ENCODE results near the gene CLIC6. TPM values are rescaled to one million over a fixed set of nuclear protein-coding genes. Genes with fewer than 3 reads are reported as not detected.
A peak's percentile ranks its signal among the peaks of the same experiment; 100 is the strongest.

CLIC6 gene
- total and polyA plus RNA-seq, 2 donors from 2014 or later, result 2.1 to 10.1 TPM

GRCh38 chr21:34700605-34701004 lies 31.8 kb downstream of the CLIC6 start:
- no peak for TF ChIP-seq CTCF (IDR thresholded peaks at IDR 0.05; ENCODE audit: borderline replicate concordance, extremely low read depth, insufficient read depth)
- Histone ChIP-seq H3K27ac (ENCODE audit: low read depth in 2 of 2, low read length in 2 of 2) (no peak overlapping the region), H3K4me1 (ENCODE audit: control insufficient read depth in 2 of 3, insufficient read depth in 2 of 3, low read depth in 1 of 3, low read length in 3 of 3) (peaks cover 0 to 5% (median 0%) of the 10 kb centered on the region in 3 donors), H3K36me3 (ENCODE audit: control insufficient read depth in 2 of 3, insufficient read depth in 3 of 3, low read length in 3 of 3) (no peaks in the 10 kb centered on the region), H3K9ac (ENCODE audit: low read length in 3 of 3) (no peak overlapping the region), H3K9me3 (ENCODE audit: control insufficient read depth in 2 of 3, insufficient read depth in 1 of 3, low read length in 3 of 3) (no peaks in the 10 kb centered on the region), H3K27me3 (ENCODE audit: control insufficient read depth, insufficient read depth, low read length) (no peaks in the 10 kb centered on the region), H3K4me3 (ENCODE audit: low read length in 3 of 3) (no peak overlapping the region)
- DNase-seq (peak in 1 of 5 donors; percentile 69), FAIRE-seq (no peak)
- intact Hi-C loops (cut with DNase I), result no loop called here

GRCh38 chr21:34701726-34702125 lies 32.9 kb downstream of the CLIC6 start:
- intact Hi-C loops (cut with DNase I), result no loop called here
- no peak overlapping the region for H3K9ac ChIP-seq (ENCODE audit: low read length in 3 of 3)
- H3K36me3 ChIP-seq (ENCODE audit: control insufficient read depth in 2 of 3, insufficient read depth in 3 of 3, low read length in 3 of 3), result no peaks in the 10 kb centered on the region
- H3K27me3 ChIP-seq (ENCODE audit: control insufficient read depth, insufficient read depth, low read length), result no peaks in the 10 kb centered on the region
- no peak for TF ChIP-seq CTCF (IDR thresholded peaks at IDR 0.05; ENCODE audit: borderline replicate concordance, extremely low read depth, insufficient read depth)
- no peak for FAIRE-seq
- peaks cover 0 to 5% (median 0%) of the 10 kb centered on the region in 3 donors for H3K4me1 ChIP-seq (ENCODE audit: control insufficient read depth in 2 of 3, insufficient read depth in 2 of 3, low read depth in 1 of 3, low read length in 3 of 3)
- no peak for DNase-seq
- no peak overlapping the region for H3K4me3 ChIP-seq (ENCODE audit: low read length in 3 of 3)
- H3K9me3 ChIP-seq (ENCODE audit: control insufficient read depth in 2 of 3, insufficient read depth in 1 of 3, low read length in 3 of 3), result no peaks in the 10 kb centered on the region
- H3K27ac ChIP-seq (ENCODE audit: low read depth in 2 of 2, low read length in 2 of 2), result no peak overlapping the region

- intact Hi-C loops (cut with DNase I), result no loop called here
- Histone ChIP-seq H3K27me3 (ENCODE audit: control insufficient read depth, insufficient read depth, low read length) (no peaks in the 10 kb centered on the region), H3K4me1 (ENCODE audit: control insufficient read depth in 2 of 3, insufficient read depth in 2 of 3, low read depth in 1 of 3, low read length in 3 of 3) (peaks cover 0 to 5% (median 0%) of the 10 kb centered on the region in 3 donors), H3K4me3 (ENCODE audit: low read length in 3 of 3) (no peak overlapping the region), H3K36me3 (ENCODE audit: control insufficient read depth in 2 of 3, insufficient read depth in 3 of 3, low read length in 3 of 3) (no peaks in the 10 kb centered on the region), H3K27ac (ENCODE audit: low read depth in 2 of 2, low read length in 2 of 2) (no peak overlapping the region), H3K9me3 (ENCODE audit: control insufficient read depth in 2 of 3, insufficient read depth in 1 of 3, low read length in 3 of 3) (no peaks in the 10 kb centered on the region), H3K9ac (ENCODE audit: low read length in 3 of 3) (no peak overlapping the region)
- no peak for FAIRE-seq
- DNase-seq, result no peak
- no peak for TF ChIP-seq CTCF (IDR thresholded peaks at IDR 0.05; ENCODE audit: borderline replicate concordance, extremely low read depth, insufficient read depth)
These were observed 33.8 kb downstream of the CLIC6 start for GRCh38 chr21:34702341-34703170.
